Mesothelial cell of epicardium (in vitro differentiated cells): ENCODE measurements around the gene CLOCK. TPM values are rescaled to one million over a fixed set of nuclear protein-coding genes. Genes with fewer than 3 reads are reported as not detected.

Source experiments
- DNase-seq, 2 experiments: peaks; one replicate each; pipeline ENCODE4 v3.0.0; 2021; ENCODE audit warnings: low spot score in 2 of 2; ENCODE audit not compliant: unreplicated experiment in 2 of 2
- H3K27ac Mint-ChIP-seq: 2 replicates; pipeline ENCODE4 v1.8.0; 2021; ENCODE audit warnings: mixed read lengths
- H3K27me3 Mint-ChIP-seq: 2 replicates; pipeline ENCODE4 v1.8.0; 2021; ENCODE audit warnings: low read depth, mixed read lengths
- H3K36me3 Mint-ChIP-seq: 2 replicates; pipeline ENCODE4 v1.8.0; 2021; ENCODE audit warnings: mixed read lengths
- H3K4me1 Mint-ChIP-seq: 2 replicates; pipeline ENCODE4 v1.8.0; 2021; ENCODE audit warnings: mixed read lengths
- H3K4me3 Mint-ChIP-seq: 2 replicates; pipeline ENCODE4 v1.8.0; 2021; ENCODE audit warnings: mild to moderate bottlenecking, moderate library complexity, mixed read lengths
- H3K9me3 Mint-ChIP-seq: 2 replicates; pipeline ENCODE4 v1.8.0; 2021; ENCODE audit warnings: mixed read lengths
- total RNA-seq: library from RNA; stranded (reverse); gene quantifications from 3 replicates; pipeline ENCODE4 v1.2.1, GENCODE V29; 2021
- TF ChIP-seq, protein P1 (sequence below): fragments of 200-600 bp; sonication (generic); IDR thresholded peaks from one replicate; pipeline ENCODE4 v1.5.0; 2021; ENCODE audit warnings: antibody characterized with exemption; ENCODE audit not compliant: unreplicated experiment

Gene CLOCK
- total RNA-seq, 1 donor from 2014 or later, result 19.8 TPM

DNA sequence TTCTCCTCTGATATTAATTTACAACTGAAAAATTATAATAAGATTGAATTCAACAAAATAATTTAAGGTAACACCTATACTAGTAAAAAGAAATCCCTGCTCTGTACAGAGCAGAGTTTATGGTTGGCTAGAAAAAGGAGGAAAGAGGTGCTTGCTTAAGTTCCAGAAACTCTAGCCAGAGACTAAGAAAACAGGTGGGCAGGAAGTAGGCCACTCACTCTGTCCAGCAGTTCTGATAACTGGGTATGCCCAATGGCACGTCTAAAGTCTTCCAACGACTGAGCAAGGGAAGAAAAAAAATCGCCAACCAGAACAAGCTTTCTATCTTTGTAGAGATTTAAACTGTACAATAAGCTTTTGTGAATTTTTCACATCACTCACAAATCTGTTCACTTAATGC, 108.9 kb downstream of the CLOCK start:
- no peak for DNase-seq
- TF ChIP-seq, protein P1, sequence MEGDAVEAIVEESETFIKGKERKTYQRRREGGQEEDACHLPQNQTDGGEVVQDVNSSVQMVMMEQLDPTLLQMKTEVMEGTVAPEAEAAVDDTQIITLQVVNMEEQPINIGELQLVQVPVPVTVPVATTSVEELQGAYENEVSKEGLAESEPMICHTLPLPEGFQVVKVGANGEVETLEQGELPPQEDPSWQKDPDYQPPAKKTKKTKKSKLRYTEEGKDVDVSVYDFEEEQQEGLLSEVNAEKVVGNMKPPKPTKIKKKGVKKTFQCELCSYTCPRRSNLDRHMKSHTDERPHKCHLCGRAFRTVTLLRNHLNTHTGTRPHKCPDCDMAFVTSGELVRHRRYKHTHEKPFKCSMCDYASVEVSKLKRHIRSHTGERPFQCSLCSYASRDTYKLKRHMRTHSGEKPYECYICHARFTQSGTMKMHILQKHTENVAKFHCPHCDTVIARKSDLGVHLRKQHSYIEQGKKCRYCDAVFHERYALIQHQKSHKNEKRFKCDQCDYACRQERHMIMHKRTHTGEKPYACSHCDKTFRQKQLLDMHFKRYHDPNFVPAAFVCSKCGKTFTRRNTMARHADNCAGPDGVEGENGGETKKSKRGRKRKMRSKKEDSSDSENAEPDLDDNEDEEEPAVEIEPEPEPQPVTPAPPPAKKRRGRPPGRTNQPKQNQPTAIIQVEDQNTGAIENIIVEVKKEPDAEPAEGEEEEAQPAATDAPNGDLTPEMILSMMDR, result no peak
- Mint-ChIP-seq H3K27me3 (no peaks in the 10 kb centered on the region), H3K36me3 (peaks cover 38% of the 10 kb centered on the region), H3K9me3 (no peaks in the 10 kb centered on the region), H3K4me1 (no peaks in the 10 kb centered on the region), H3K27ac (no peak overlapping the region), H3K4me3 (no peak overlapping the region)

DNA sequence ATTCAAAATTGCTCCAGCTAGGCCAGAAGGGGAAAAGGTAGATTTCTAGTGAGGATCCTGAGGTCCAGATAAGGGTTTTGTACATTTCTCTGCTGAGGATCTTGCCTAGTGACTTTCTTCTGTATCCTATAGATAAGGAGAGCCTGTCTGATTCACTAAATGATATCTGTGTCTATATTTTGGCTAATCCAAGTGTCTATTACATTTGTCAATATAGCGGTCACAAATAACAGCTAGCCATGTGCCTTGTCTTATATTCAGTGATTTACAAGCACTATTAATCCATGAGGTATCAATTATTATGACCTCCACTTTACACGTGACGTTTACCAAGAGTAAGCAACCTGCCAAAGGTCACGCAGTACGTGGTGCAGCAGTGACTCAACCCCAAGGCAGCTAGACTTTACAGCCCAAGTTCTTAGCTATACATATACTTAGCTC, 109.3 kb downstream of the CLOCK start:
- no peak overlapping the region for H3K4me3 Mint-ChIP-seq
- H3K27ac Mint-ChIP-seq, result no peak overlapping the region
- H3K27me3 Mint-ChIP-seq, result no peaks in the 10 kb centered on the region
- H3K36me3 Mint-ChIP-seq, result peaks cover 41% of the 10 kb centered on the region
- H3K9me3 Mint-ChIP-seq, result no peaks in the 10 kb centered on the region
- DNase-seq, result no peak
- TF ChIP-seq, protein P1, result no peak
- no peaks in the 10 kb centered on the region for H3K4me1 Mint-ChIP-seq

DNA sequence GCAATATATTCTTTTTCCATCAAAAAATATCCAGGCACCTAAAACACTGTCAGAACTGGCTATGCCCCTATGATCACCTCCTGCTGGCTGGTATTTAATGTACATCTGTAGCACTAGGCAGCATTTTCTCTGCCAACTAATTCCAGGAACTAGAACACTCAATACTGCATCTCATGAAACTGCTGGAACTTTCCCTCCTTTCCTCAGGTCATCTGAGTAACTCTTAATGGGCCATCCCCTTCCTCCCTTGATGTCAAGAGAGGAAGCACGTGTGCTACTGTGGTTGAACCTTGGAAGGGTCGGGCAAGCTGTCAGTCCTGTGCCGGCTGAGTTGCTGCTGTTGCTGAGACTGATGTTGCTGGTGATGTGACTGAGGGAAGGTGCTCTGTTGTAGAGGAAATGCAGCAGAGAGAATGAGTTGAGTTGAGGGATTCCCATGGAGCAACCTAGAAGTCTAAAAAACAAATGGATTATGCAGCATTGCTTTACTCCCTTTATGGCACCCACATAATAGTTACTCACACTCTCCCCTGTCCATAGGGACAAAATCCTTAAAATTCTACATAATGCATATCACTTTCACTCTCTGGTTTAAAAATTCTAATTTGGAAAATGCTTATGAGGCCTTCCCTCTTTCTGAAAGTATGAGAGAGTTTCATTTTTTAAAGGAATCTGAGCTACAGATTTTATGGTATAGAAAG, 111.4 kb downstream of the CLOCK start:
- Mint-ChIP-seq H3K4me1 (no peaks in the 10 kb centered on the region), H3K9me3 (no peaks in the 10 kb centered on the region), H3K27me3 (no peaks in the 10 kb centered on the region), H3K36me3 (peaks cover 35% of the 10 kb centered on the region), H3K27ac (peak overlapping the region; percentile 37), H3K4me3 (no peak overlapping the region)
- TF ChIP-seq, protein P1, result no peak
- DNase-seq, result no peak

DNA sequence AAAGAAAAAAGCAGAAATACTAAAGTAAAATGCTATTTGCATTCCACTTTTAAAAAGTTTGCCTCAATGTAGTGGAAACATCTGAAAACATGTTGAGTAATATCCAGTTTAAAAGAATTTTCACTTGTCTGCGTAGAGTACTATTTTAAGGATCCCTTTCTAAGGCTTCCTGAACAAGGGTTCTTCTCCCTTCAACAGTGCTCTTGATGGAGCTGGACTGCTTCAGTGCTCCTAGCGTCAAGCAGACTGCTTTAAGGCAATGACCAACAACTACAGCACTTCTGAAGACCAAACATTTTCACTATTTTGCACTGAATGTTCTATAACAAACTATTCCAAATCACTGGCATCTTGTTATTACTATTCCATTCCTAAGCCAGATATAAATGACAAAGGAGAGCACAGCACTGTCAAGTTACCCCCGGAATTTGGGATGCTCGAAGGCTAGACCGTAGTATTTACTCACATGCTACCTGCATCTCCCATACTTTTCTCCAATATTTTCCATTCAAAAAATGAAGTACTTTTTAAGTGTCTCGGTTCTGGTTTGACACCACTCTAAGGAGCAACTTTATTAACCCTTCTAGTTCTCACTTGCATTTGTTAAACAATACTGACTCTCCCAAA, 114.9 kb downstream of the CLOCK start:
- no peak for DNase-seq
- Mint-ChIP-seq H3K4me1 (no peaks in the 10 kb centered on the region), H3K27ac (no peak overlapping the region), H3K36me3 (peaks cover 27% of the 10 kb centered on the region), H3K27me3 (no peaks in the 10 kb centered on the region), H3K4me3 (no peak overlapping the region), H3K9me3 (no peaks in the 10 kb centered on the region)
- TF ChIP-seq, protein P1, result no peak

DNA sequence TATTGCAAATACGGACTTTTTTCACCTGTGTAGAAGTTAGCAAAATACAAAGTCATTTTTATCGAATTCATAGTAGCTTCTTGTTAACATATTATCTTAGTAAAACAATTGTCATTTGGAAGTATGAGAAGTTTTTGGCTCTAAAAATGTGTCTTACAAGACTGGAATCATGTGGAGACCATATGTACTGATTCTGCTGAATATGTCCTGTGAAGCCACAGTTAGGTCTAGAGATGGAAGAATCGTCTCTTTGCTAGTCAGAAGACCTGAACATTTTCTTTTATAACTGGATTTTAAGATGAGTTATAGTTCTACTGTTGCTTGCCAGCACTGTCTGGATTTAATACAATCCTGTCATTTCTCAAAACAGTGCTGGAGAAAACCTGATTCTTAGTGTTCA, 121.9 kb downstream of the CLOCK start:
- peaks cover 38% of the 10 kb centered on the region for H3K36me3 Mint-ChIP-seq
- H3K9me3 Mint-ChIP-seq, result no peaks in the 10 kb centered on the region
- TF ChIP-seq, protein P1, result no peak
- H3K27me3 Mint-ChIP-seq, result no peaks in the 10 kb centered on the region
- no peak for DNase-seq
- no peaks in the 10 kb centered on the region for H3K4me1 Mint-ChIP-seq
- H3K27ac Mint-ChIP-seq, result peak overlapping the region; percentile 41
- no peak overlapping the region for H3K4me3 Mint-ChIP-seq
